ENCODE results near the gene MCL1.

DNA sequence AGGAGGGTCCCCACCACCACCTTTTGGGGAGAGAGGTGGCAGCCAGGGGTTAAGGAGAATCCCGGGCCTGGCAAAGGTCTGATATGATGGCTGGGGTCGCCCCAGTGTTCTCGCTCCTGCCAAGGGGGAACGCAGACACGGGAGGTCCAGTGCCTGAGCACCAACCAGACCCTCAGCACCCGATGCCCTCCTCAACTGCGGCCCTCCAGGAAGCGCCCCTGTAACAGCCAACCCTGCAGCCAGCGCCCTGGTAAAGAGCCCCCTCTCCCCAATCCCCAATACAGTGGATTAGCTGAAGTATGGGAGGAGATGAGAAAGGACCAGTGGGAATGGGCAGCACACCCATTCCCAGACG is 19.8 kb downstream of the MCL1 start:
- TF ChIP-seq POLR2A (IDR thresholded peaks at IDR 0.05) = no peak
- TF ChIP-seq, protein P1, sequence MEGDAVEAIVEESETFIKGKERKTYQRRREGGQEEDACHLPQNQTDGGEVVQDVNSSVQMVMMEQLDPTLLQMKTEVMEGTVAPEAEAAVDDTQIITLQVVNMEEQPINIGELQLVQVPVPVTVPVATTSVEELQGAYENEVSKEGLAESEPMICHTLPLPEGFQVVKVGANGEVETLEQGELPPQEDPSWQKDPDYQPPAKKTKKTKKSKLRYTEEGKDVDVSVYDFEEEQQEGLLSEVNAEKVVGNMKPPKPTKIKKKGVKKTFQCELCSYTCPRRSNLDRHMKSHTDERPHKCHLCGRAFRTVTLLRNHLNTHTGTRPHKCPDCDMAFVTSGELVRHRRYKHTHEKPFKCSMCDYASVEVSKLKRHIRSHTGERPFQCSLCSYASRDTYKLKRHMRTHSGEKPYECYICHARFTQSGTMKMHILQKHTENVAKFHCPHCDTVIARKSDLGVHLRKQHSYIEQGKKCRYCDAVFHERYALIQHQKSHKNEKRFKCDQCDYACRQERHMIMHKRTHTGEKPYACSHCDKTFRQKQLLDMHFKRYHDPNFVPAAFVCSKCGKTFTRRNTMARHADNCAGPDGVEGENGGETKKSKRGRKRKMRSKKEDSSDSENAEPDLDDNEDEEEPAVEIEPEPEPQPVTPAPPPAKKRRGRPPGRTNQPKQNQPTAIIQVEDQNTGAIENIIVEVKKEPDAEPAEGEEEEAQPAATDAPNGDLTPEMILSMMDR (IDR thresholded peaks at IDR 0.05) = no peak
